ENCODE results near the gene LRFN2. TPM values are rescaled to one million over a fixed set of nuclear protein-coding genes. Genes with fewer than 3 reads are reported as not detected.

The LRFN2 gene
- total and polyA plus RNA-seq, 2 of the 8 experiments (the other 6 are each of a cell fraction or from before 2014, with no cell fraction given) = 2.3 TPM

DNA sequence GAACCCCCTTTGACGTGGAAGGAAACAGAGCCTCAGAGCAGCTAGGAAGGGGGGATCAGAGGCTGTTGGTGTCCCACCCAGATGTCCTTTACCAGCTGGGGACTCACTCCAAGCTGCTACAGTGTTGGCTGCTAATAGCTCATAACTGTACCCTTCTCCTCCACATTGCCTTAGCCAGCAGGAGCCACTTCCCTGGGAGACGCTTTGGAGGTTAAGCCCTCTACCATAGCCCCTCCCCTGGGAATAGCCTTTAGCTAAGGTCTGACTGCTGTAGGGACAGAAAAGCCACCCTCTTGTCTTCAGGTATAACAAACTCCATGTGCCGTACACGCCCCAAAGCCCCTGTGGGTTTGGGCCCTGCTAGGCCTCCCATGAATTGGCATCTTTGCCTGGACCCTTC lies 238.6 kb downstream of the LRFN2 start (continued):
- no peak for TF ChIP-seq SIX5 (IDR thresholded peaks at IDR 0.05; ENCODE audit: low read depth, low read length)
- TF ChIP-seq, protein P1, sequence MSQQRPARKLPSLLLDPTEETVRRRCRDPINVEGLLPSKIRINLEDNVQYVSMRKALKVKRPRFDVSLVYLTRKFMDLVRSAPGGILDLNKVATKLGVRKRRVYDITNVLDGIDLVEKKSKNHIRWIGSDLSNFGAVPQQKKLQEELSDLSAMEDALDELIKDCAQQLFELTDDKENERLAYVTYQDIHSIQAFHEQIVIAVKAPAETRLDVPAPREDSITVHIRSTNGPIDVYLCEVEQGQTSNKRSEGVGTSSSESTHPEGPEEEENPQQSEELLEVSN (IDR thresholded peaks at IDR 0.05) = no peak
- no peak for TF ChIP-seq MAFK (IDR thresholded peaks at IDR 0.05; ENCODE audit: low read depth, low read length)

Data from H1 (cell line).